22Rv1 (cell line): ENCODE data around the gene PPP6R2.

Experiments
- CTCF ChIP-seq: fragments of 450-650 bp; IDR thresholded peaks from 2 replicates; pipeline ENCODE4 v1.5.1; 2017; ENCODE audit warnings: mild to moderate bottlenecking
- ZFX ChIP-seq: fragments of 450-650 bp; IDR thresholded peaks from 2 replicates; pipeline ENCODE4 v1.6.1; 2017; ENCODE audit warnings: antibody characterized with exemption, borderline replicate concordance

GRCh38 chr22:50326956-50327710 is 16.0 kb upstream of the PPP6R2 start, which contains the start of gene DENND6B:
- TF ChIP-seq CTCF (peak; percentile 96), ZFX (no peak)
